Glomerular visceral epithelial cell (primary cell): ENCODE measurements around the gene CABCOCO1.

Source experiments
- DNase-seq: peaks from one replicate; pipeline ENCODE4 v3.0.0-alpha.2; 2016; ENCODE audit errors: extremely low spot score

CABCOCO1 gene

GRCh38 chr10:61784354-61785133 lies 121.8 kb downstream of the CABCOCO1 start:
- no peak for DNase-seq

GRCh38 chr10:61785473-61786105 lies 122.9 kb downstream of the CABCOCO1 start:
- no peak for DNase-seq

- DNase-seq: peak; percentile 53
Measured at GRCh38 chr10:61786728-61787127, 124.0 kb downstream of the CABCOCO1 start.

- no peak for DNase-seq
Measured at GRCh38 chr10:61787170-61787569, 124.4 kb downstream of the CABCOCO1 start.

- DNase-seq: no peak
Measured at GRCh38 chr10:61789031-61789430, 126.3 kb downstream of the CABCOCO1 start.

- DNase-seq: no peak
Measured at GRCh38 chr10:61791216-61791615, 128.5 kb downstream of the CABCOCO1 start.

- no peak for DNase-seq
Measured at GRCh38 chr10:61792097-61792716, 129.5 kb downstream of the CABCOCO1 start.

GRCh38 chr10:61792921-61793320 lies 130.2 kb downstream of the CABCOCO1 start:
- no peak for DNase-seq

- DNase-seq: peak; percentile 28
Measured at GRCh38 chr10:61793760-61794703, 131.3 kb downstream of the CABCOCO1 start.

- no peak for DNase-seq
Measured at GRCh38 chr10:61795147-61795546, 132.4 kb downstream of the CABCOCO1 start.

- no peak for DNase-seq
Measured at GRCh38 chr10:61795551-61795950, 132.8 kb downstream of the CABCOCO1 start.

- DNase-seq: no peak
Measured at GRCh38 chr10:61796785-61797184, 134.1 kb downstream of the CABCOCO1 start.

- no peak for DNase-seq
Measured at GRCh38 chr10:61797304-61798153, 134.8 kb downstream of the CABCOCO1 start.

GRCh38 chr10:61798713-61799112 lies 136.0 kb downstream of the CABCOCO1 start:
- no peak for DNase-seq

GRCh38 chr10:61801484-61801883 lies 138.8 kb downstream of the CABCOCO1 start:
- DNase-seq: no peak

- no peak for DNase-seq
Measured at GRCh38 chr10:61803269-61803668, 140.5 kb downstream of the CABCOCO1 start.

- no peak for DNase-seq
Measured at GRCh38 chr10:61804414-61804813, 141.7 kb downstream of the CABCOCO1 start.

- DNase-seq: no peak
Measured at GRCh38 chr10:61805091-61805490, 142.4 kb downstream of the CABCOCO1 start.

GRCh38 chr10:61810263-61810662 lies 147.5 kb downstream of the CABCOCO1 start:
- DNase-seq: no peak

- no peak for DNase-seq
Measured at GRCh38 chr10:61812052-61812721, 149.5 kb downstream of the CABCOCO1 start.
